Measurements from ENCODE around the gene ZNF625.
"Not testable (repeated sequence)": the region's sequence is repeated elsewhere in the genome, so short reads cannot be mapped to it uniquely, and the experiment has no call there.

Gene ZNF625

DNA sequence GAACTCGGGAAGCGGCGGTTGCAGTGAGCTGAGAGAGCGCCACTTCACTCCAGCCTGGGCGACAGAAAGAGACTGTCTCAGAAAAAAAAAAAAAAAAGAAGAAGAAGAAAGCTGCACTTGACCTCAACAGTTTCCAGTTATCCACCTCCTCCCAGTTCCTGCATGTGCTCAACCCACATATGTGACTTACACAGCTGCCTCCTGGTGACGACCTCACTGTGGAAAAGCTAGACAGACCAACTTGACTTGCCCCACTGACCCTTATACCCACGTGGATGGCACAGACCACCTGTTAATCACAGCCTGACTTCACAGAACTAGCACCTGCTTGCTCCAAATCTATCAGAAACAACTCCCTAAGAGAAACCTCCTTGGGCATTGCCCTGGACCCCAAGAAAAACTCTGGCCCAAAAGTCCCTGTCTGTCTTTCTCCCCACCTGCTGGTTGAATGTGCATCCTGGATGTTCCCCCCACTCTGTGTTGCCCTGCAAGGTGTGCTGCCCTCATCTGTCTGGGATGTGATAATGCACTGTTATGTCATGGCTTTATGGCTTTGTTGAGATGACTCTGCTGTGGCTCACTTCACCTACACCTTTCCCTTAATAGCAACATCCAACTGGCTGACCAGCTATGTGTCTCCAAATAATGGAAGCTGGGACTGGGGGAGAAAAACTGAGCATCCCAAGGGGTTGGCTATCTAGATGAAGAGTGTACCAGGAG is 19.2 kb downstream of the ZNF625 start:
- DNase-seq, result peak; percentile 50 to 72

- no peak for DNase-seq
Measured at GRCh38 chr19:12133069-12133468, 23.5 kb downstream of the ZNF625 start.

GRCh38 chr19:12126707-12127106 is 29.8 kb downstream of the ZNF625 start:
- DNase-seq, result peak in 1 of 2 experiments; percentile 3

GRCh38 chr19:12117201-12117970 is 39.1 kb downstream of the ZNF625 start:
- DNase-seq, result no peak

- no peak for DNase-seq
Measured at GRCh38 chr19:12113121-12113520, 43.4 kb downstream of the ZNF625 start.

DNA sequence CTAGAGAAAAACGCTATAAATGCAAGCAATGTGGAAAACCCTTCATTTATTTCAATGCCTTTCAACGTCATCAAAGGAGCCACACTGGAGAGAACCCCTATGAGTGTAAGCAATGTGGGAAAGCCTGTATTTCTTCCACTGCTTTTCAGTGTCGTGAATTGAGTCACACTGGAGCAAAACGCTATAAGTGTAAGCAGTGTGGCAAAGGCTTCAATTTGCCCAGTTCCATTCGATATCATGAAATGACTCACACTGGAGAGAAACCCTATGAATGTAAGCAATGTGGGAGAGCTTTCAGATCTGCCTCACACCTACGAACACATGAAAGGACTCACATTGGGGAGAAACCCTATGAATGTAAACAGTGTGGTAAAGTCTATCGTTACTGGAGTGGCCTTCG is 43.8 kb downstream of the ZNF625 start:
- DNase-seq, result no peak

DNA sequence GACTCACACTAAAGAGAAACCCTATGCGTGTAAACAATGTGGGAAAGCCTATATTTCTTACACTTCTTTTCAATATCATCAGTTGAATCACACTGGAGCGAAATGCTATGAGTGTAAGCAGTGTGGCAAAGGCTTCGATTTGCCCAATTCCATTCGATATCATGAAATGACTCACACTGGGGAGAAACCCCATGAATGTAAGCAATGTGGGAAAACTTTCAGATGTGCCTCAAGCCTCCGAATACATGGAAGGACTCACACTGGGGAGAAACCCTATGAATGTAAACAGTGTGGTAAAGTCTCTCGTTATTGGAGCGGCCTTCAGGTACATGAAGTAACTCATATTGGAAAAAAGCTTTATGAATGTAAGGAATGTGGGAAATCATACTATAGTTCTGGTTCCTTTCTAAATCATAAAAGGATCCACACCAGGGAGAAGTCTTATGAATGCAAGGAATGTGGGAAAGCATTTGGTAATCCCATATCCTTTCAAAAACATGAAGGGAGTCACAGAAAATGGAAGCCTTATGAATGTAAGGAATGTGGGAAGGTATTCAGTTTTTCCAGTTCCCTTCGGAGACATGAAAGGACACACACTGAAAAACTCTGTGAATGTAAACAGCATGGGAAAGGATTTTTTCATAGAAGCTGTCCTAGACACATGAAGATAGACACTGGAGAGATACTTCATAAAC is 44.4 kb downstream of the ZNF625 start:
- no peak for DNase-seq

DNA sequence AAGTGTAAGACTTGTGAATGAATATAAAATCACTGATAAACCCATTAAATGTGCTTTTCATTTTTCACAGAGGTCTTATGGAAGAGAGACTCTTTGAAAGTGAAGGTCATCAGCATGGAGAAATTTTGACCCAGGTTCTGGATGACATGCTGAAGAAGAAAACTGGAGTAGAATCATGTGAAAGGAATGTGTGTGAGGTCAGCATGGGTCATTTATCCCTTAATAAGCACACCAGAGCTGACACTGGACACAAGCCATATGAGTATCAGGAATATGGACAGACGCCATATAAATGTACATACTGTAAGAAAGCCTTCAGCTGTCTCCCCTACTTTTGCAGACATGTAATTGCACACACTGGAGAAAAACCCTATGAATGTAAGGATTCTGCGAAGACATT is 45.4 kb downstream of the ZNF625 start:
- no peak for DNase-seq

DNA sequence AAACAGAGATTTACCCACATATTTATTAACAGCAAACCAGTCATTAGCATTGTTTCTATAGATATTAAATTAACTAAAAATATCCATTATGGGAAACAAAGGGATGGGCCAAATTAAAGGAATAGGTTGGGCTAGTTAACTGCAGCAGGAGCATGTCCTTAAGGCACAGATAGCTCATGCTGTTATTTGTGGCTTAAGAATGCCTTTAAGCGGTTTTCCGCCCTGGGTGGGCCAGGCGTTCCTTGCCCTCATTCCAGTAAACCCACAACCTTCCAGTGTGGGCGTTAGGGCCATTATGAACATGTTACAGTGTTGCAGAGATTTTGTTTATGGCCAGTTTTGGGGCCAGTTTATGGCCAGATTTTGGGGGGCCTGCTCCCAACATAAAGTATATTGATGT is 52.6 kb downstream of the ZNF625 start:
- not testable (repeated sequence) for DNase-seq

- DNase-seq, result peak; percentile 17 to 18
Measured at GRCh38 chr19:12098040-12098439, 58.5 kb downstream of the ZNF625 start.

- DNase-seq, result peak; percentile 75 to 83
Measured at GRCh38 chr19:12095111-12095790, 61.3 kb downstream of the ZNF625 start.

Measured in AML-193 (cell line).